H9 (cell line): ENCODE data around the gene GLB1L2. TPM values are rescaled to one million over a fixed set of nuclear protein-coding genes. Genes with fewer than 3 reads are reported as not detected.

Source experiments
- DNase-seq: peaks from one replicate; pipeline ENCODE4 v3.0.0-alpha.2; 2017
- H2AFZ ChIP-seq: one replicate; pipeline ENCODE4 v1.6.1; 2013; ENCODE audit warnings: mild to moderate bottlenecking, low read length, control low read depth, moderate library complexity
- H2AK5ac ChIP-seq: 2 replicates; pipeline ENCODE4 v1.6.1; 2013; ENCODE audit warnings: low read length, control low read depth, mixed read lengths; ENCODE audit not compliant: insufficient read length
- H2BK120ac ChIP-seq: one replicate; pipeline ENCODE4 v1.6.1; 2013; ENCODE audit warnings: low read depth, mild to moderate bottlenecking, low read length, control low read depth, inconsistent platforms; ENCODE audit not compliant: poor library complexity, severe bottlenecking
- H2BK12ac ChIP-seq: 2 replicates; pipeline ENCODE4 v1.6.1; 2013; ENCODE audit warnings: low read length, control low read depth, mixed read lengths, low read depth; ENCODE audit not compliant: insufficient read length
- H2BK15ac ChIP-seq: 2 replicates; pipeline ENCODE4 v1.6.1; 2013; ENCODE audit warnings: low read depth, low read length, control low read depth
- H2BK20ac ChIP-seq: one replicate; pipeline ENCODE4 v1.6.1; 2013; ENCODE audit warnings: low read depth, mild to moderate bottlenecking, low read length, control low read depth, inconsistent platforms; ENCODE audit not compliant: poor library complexity, severe bottlenecking
- H2BK5ac ChIP-seq: 2 replicates; pipeline ENCODE4 v1.6.1; 2013; ENCODE audit warnings: low read length, control low read depth, mixed read lengths; ENCODE audit not compliant: insufficient read length
- H3K14ac ChIP-seq: 2 replicates; pipeline ENCODE4 v1.6.1; 2013; ENCODE audit warnings: low read length, control low read depth; ENCODE audit not compliant: insufficient read depth
- H3K18ac ChIP-seq: 2 replicates; pipeline ENCODE4 v1.6.1; 2013; ENCODE audit warnings: low read depth, mild to moderate bottlenecking, mixed read lengths, low read length, control low read depth; ENCODE audit not compliant: insufficient read length
- H3K23ac ChIP-seq: 2 replicates; pipeline ENCODE4 v1.6.1; 2013; ENCODE audit warnings: low read length, control low read depth, mixed read lengths, low read depth; ENCODE audit not compliant: insufficient read length
- H3K23me2 ChIP-seq: 2 replicates; pipeline ENCODE4 v1.6.1; 2013; ENCODE audit warnings: low read depth, mild to moderate bottlenecking, mixed read lengths, low read length, control low read depth; ENCODE audit not compliant: insufficient read length, poor library complexity, severe bottlenecking
- H3K27ac ChIP-seq: 2 replicates; pipeline ENCODE4 v1.5.1; 2013; ENCODE audit warnings: low read length, control low read depth, mixed read lengths, low read depth; ENCODE audit not compliant: insufficient read length
- H3K27me3 ChIP-seq: 2 replicates; pipeline ENCODE4 v1.6.1; 2013; ENCODE audit warnings: low read length, control low read depth, inconsistent platforms; ENCODE audit not compliant: insufficient read depth
- H3K4ac ChIP-seq: 2 replicates; pipeline ENCODE4 v1.6.1; 2013; ENCODE audit warnings: low read depth, mild to moderate bottlenecking, control low read depth, inconsistent platforms, low read length, moderate library complexity
- H3K4me1 ChIP-seq: 2 replicates; pipeline ENCODE4 v1.6.1; 2013; ENCODE audit warnings: low read length, control low read depth, inconsistent platforms; ENCODE audit not compliant: insufficient read depth
- H3K4me2 ChIP-seq: 2 replicates; pipeline ENCODE4 v1.6.1; 2013; ENCODE audit warnings: low read length, control low read depth, mixed read lengths; ENCODE audit not compliant: insufficient read length, insufficient read depth
- H3K56ac ChIP-seq: 2 replicates; pipeline ENCODE4 v1.6.1; 2013; ENCODE audit warnings: low read depth, mild to moderate bottlenecking, mixed read lengths, low read length, control low read depth; ENCODE audit not compliant: insufficient read length
- H3K79me1 ChIP-seq: 2 replicates; pipeline ENCODE4 v1.6.1; 2013; ENCODE audit warnings: low read depth, mild to moderate bottlenecking, moderate library complexity, low read length, control low read depth, inconsistent platforms; ENCODE audit not compliant: insufficient read depth, poor library complexity, severe bottlenecking
- H3K79me2 ChIP-seq: 2 replicates; pipeline ENCODE4 v1.6.1; 2013; ENCODE audit warnings: low read length, control low read depth, inconsistent platforms; ENCODE audit not compliant: insufficient read depth
- H3K9ac ChIP-seq: 2 replicates; pipeline ENCODE4 v1.6.1; 2013; ENCODE audit warnings: low read length, control low read depth, mixed read lengths; ENCODE audit not compliant: insufficient read length; ENCODE audit errors: extremely low read depth
- H3K9me3 ChIP-seq: one replicate; pipeline ENCODE4 v1.6.1; 2013; ENCODE audit warnings: low read depth, low read length, inconsistent platforms; ENCODE audit not compliant: control insufficient read depth
- H3T11ph ChIP-seq: one replicate; pipeline ENCODE4 v1.6.1; 2013; ENCODE audit warnings: mild to moderate bottlenecking, low read length, control low read depth, inconsistent platforms
- H4K20me1 ChIP-seq: one replicate; pipeline ENCODE4 v1.6.1; 2013; ENCODE audit not compliant: control insufficient read depth, insufficient read length, insufficient read depth
- H4K5ac ChIP-seq: 2 replicates; pipeline ENCODE4 v1.6.1; 2013; ENCODE audit warnings: low read depth, mild to moderate bottlenecking, mixed read lengths, low read length, control low read depth; ENCODE audit not compliant: insufficient read length
- H4K8ac ChIP-seq: replicated peaks from 2 replicates; pipeline ENCODE4 v1.6.1; 2013; ENCODE audit warnings: low read length, control low read depth, mixed read lengths, low read depth; ENCODE audit not compliant: insufficient read length
- H4K91ac ChIP-seq: 2 replicates; pipeline ENCODE4 v1.6.1; 2013; ENCODE audit warnings: low read depth, mild to moderate bottlenecking, moderate library complexity, mixed read lengths, low read length, control low read depth; ENCODE audit not compliant: insufficient read length
- H3K27ac Mint-ChIP-seq, 3 experiments: 2 replicates in 2 of 3; 3 replicates in 1 of 3; pipeline ENCODE4 v1.8.0; 2020 to 2021; ENCODE audit warnings: mixed read lengths in 3 of 3, mild to moderate bottlenecking in 1 of 3, moderate library complexity in 1 of 3
- H3K27me3 Mint-ChIP-seq: 2 replicates; pipeline ENCODE4 v1.8.0; 2021; ENCODE audit warnings: low read depth, mild to moderate bottlenecking, moderate library complexity, mixed read lengths
- H3K36me3 Mint-ChIP-seq, 3 experiments: 2 replicates in 2 of 3; 3 replicates in 1 of 3; pipeline ENCODE4 v1.8.0; 2020 to 2021; ENCODE audit warnings: low read depth in 3 of 3, mixed read lengths in 3 of 3; ENCODE audit not compliant: insufficient read depth in 1 of 3
- H3K4me1 Mint-ChIP-seq, 2 experiments: 2 replicates each; pipeline ENCODE4 v1.8.0; 2020; ENCODE audit warnings: mixed read lengths in 2 of 2
- H3K4me3 Mint-ChIP-seq, 2 experiments: 2 replicates in 1 of 2; 3 replicates in 1 of 2; pipeline ENCODE4 v1.8.0; 2020 to 2021; ENCODE audit warnings: mild to moderate bottlenecking in 2 of 2, mixed read lengths in 2 of 2, moderate library complexity in 1 of 2
- H3K9me3 Mint-ChIP-seq, 2 experiments: 2 replicates in 1 of 2; 3 replicates in 1 of 2; pipeline ENCODE4 v1.8.0; 2020; ENCODE audit warnings: mild to moderate bottlenecking in 2 of 2, mixed read lengths in 2 of 2, moderate library complexity in 1 of 2
- CTCF ChIP-seq: fragments of 200-600 bp; sonication (generic); conservative IDR thresholded peaks from 3 replicates; pipeline ENCODE4 v1.8.0; 2021; ENCODE audit warnings: antibody characterized with exemption, mild to moderate bottlenecking
- WGBS: extraction: QIAGEN DNeasy Blood & Tissue Kit; methylation state at CpG from one replicate; pipeline ENCODE4 v1.1.7; 2013; ENCODE audit warnings: missing lambda C conversion rate, low lambda C conversion rate, mixed read lengths; ENCODE audit not compliant: insufficient read length; ENCODE audit errors: extremely low coverage; 5-methylcytosine and 5-hydroxymethylcytosine counted together
- total RNA-seq: library from RNA; stranded (reverse); gene quantifications from 2 replicates; pipeline ENCODE4 v1.2.1, GENCODE V29; 2021

GLB1L2 gene
- total RNA-seq, 1 experiment from 2014 or later: 2.4 TPM

GRCh38 chr11:134380785-134381184 lies 49.0 kb downstream of the GLB1L2 start:
- H4K91ac ChIP-seq: no peak overlapping the region
- no peaks in the 10 kb centered on the region for H3K9me3 Mint-ChIP-seq

More at GRCh38 chr11:134380785-134381184, 49.0 kb downstream of the GLB1L2 start:
- WGBS: no CpG with 5 or more reads among the region's 4 CpGs
- H3K9me3 ChIP-seq: no peaks in the 10 kb centered on the region
- no peak overlapping the region for H4K5ac ChIP-seq
- Mint-ChIP-seq H3K4me1 (peaks cover 16% of the 10 kb centered on the region in 2 experiments), H3K27me3 (peaks cover 2% of the 10 kb centered on the region; the same call in 1 of the 2 replicates), H3K4me3 (no peak overlapping the region), H3K27ac (no peak overlapping the region), H3K36me3 (peaks cover 10 to 39% (median 29%) of the 10 kb centered on the region in 3 experiments; a peak in 6 of 7 replicates)
- no peak overlapping the region for H3K18ac ChIP-seq
- H4K8ac ChIP-seq: no peak overlapping the region
- H2BK12ac ChIP-seq: no peak overlapping the region
- no peaks in the 10 kb centered on the region for H3K27me3 ChIP-seq
- no peak overlapping the region for H2BK5ac ChIP-seq
- no peak overlapping the region for H2BK15ac ChIP-seq
- no peaks in the 10 kb centered on the region for H3K79me2 ChIP-seq
- no peak overlapping the region for H2BK120ac ChIP-seq
- no peak for TF ChIP-seq CTCF
- H3K9ac ChIP-seq: no peak overlapping the region
- H2BK20ac ChIP-seq: no peak overlapping the region
- no peak overlapping the region for H2AFZ ChIP-seq
- no peak overlapping the region for H3K4me2 ChIP-seq
- H3K4me1 ChIP-seq: peaks cover 4% of the 10 kb centered on the region; the same call in 1 of the 2 replicates
- no peak overlapping the region for H3K56ac ChIP-seq
- no peak overlapping the region for H3K4ac ChIP-seq
- no peak overlapping the region for H3T11ph ChIP-seq
- H3K79me1 ChIP-seq: no peaks in the 10 kb centered on the region
- H3K23me2 ChIP-seq: no peaks in the 10 kb centered on the region
- DNase-seq: no peak
- no peak overlapping the region for H2AK5ac ChIP-seq
- H3K14ac ChIP-seq: no peak overlapping the region
- no peaks in the 10 kb centered on the region for H4K20me1 ChIP-seq
- no peak overlapping the region for H3K27ac ChIP-seq
- no peak overlapping the region for H3K23ac ChIP-seq
